GM23338 (cell line): ENCODE data around the gene GUCA2B. TPM values are rescaled to one million over a fixed set of nuclear protein-coding genes. Genes with fewer than 3 reads are reported as not detected.

ENCODE experiments used
- ATAC-seq: fragments of 200-7000 bp; cut with Tn5 transposase; 3 replicates; pipeline ENCODE4 v1.9.1; 2020
- DNase-seq: peaks from one replicate; pipeline ENCODE4 v3.0.0-alpha.2; 2015; ENCODE audit warnings: low spot score
- H2AFZ ChIP-seq: fragments of 200-600 bp; sonication (generic); 2 replicates; pipeline ENCODE4 v1.8.0; 2016; ENCODE audit warnings: antibody characterized with exemption, mild to moderate bottlenecking, moderate library complexity
- H3F3A ChIP-seq: fragments of 200-600 bp; sonication (generic); replicated peaks from 2 replicates; pipeline ENCODE4 v1.8.0; 2017; ENCODE audit warnings: antibody characterized with exemption, mixed run types, low read depth
- H3K27ac ChIP-seq: fragments of 200-600 bp; sonication (generic); 2 replicates; pipeline ENCODE4 v1.6.1; 2016; ENCODE audit warnings: low read depth
- H3K27me3 ChIP-seq: fragments of 200-600 bp; sonication (generic); 2 replicates; pipeline ENCODE4 v1.8.0; 2016; ENCODE audit warnings: mild to moderate bottlenecking, mixed run types, moderate library complexity; ENCODE audit not compliant: insufficient read depth
- H3K36me3 ChIP-seq: fragments of 200-600 bp; sonication (generic); 2 replicates; pipeline ENCODE4 v1.8.0; 2016; ENCODE audit warnings: mild to moderate bottlenecking; ENCODE audit not compliant: insufficient read depth
- H3K4me1 ChIP-seq: fragments of 200-600 bp; sonication (generic); 2 replicates; pipeline ENCODE4 v1.8.0; 2016; ENCODE audit warnings: mild to moderate bottlenecking, moderate library complexity; ENCODE audit not compliant: insufficient read depth
- H3K4me2 ChIP-seq: fragments of 200-600 bp; sonication (generic); 2 replicates; pipeline ENCODE4 v1.7.1; 2017; ENCODE audit warnings: mixed run types
- H3K4me3 ChIP-seq: fragments of 200-600 bp; sonication (generic); 2 replicates; pipeline ENCODE4 v1.6.1; 2016; ENCODE audit warnings: mixed run types
- H3K79me2 ChIP-seq: fragments of 200-600 bp; sonication (generic); replicated peaks from 2 replicates; pipeline ENCODE4 v1.8.0; 2017; ENCODE audit warnings: mild to moderate bottlenecking; ENCODE audit not compliant: insufficient read depth
- H3K9me2 ChIP-seq: fragments of 200-600 bp; sonication (generic); 2 replicates; pipeline ENCODE4 v1.8.0; 2017; ENCODE audit not compliant: insufficient read depth
- H4K20me1 ChIP-seq: fragments of 200-600 bp; sonication (generic); replicated peaks from 2 replicates; pipeline ENCODE4 v1.8.0; 2017; ENCODE audit warnings: mild to moderate bottlenecking; ENCODE audit not compliant: insufficient read depth
- H3K27ac Mint-ChIP-seq: 2 replicates; pipeline ENCODE4 v1.8.0; 2020; ENCODE audit warnings: inconsistent platforms, mild to moderate bottlenecking, moderate library complexity, mixed read lengths
- H3K27me3 Mint-ChIP-seq: 3 replicates; pipeline ENCODE4 v1.8.0; 2022; ENCODE audit warnings: low read depth, mild to moderate bottlenecking, moderate library complexity, mixed read lengths, inconsistent platforms; ENCODE audit not compliant: insufficient read depth, poor library complexity
- H3K36me3 Mint-ChIP-seq: 3 replicates; pipeline ENCODE4 v1.8.0; 2021; ENCODE audit warnings: low read depth, mild to moderate bottlenecking, inconsistent platforms, moderate library complexity, mixed read lengths
- H3K4me1 Mint-ChIP-seq: 3 replicates; pipeline ENCODE4 v1.8.0; 2020; ENCODE audit warnings: mild to moderate bottlenecking, inconsistent platforms, mixed read lengths
- H3K4me3 Mint-ChIP-seq: 3 replicates; pipeline ENCODE4 v1.8.0; 2021; ENCODE audit warnings: moderate library complexity, mild to moderate bottlenecking, inconsistent platforms, mixed read lengths
- H3K9me3 Mint-ChIP-seq: 3 replicates; pipeline ENCODE4 v1.8.0; 2020; ENCODE audit warnings: moderate library complexity, mild to moderate bottlenecking, inconsistent platforms, mixed read lengths
- CREB1 ChIP-seq: fragments of 250-450 bp; sonication (Bioruptor Pico); IDR thresholded peaks from 2 replicates; pipeline ENCODE4 v1.5.0; 2020; ENCODE audit warnings: low read depth, mild to moderate bottlenecking, moderate library complexity
- CTCF ChIP-seq, 2 experiments: fragments of 200-600 bp in 1 of 2; sonication (generic) in 1 of 2; conservative IDR thresholded peaks; 2 replicates each; pipeline versions ENCODE4 v1.5.1 to v1.6.1; 2016 to 2017; ENCODE audit warnings: antibody characterized with exemption in 2 of 2, low read depth in 2 of 2, mild to moderate bottlenecking in 2 of 2, moderate library complexity in 1 of 2
- ETS1 ChIP-seq: IDR thresholded peaks from 2 replicates; pipeline ENCODE4 v1.6.1; 2016; ENCODE audit warnings: antibody characterized with exemption
- EZH2 ChIP-seq: fragments of 200-600 bp; sonication (generic); IDR thresholded peaks from one replicate; pipeline ENCODE4 v1.8.0; 2017; ENCODE audit warnings: antibody characterized with exemption, mild to moderate bottlenecking, low read depth; ENCODE audit not compliant: unreplicated experiment
- EZH2phosphoT487 ChIP-seq: fragments of 200-600 bp; sonication (generic); IDR thresholded peaks from one replicate; pipeline ENCODE4 v1.8.1; 2018; ENCODE audit warnings: antibody characterized with exemption; ENCODE audit not compliant: unreplicated experiment
- JUNB ChIP-seq: IDR thresholded peaks from one replicate; pipeline ENCODE4 v1.6.1; 2016; ENCODE audit warnings: antibody characterized with exemption; ENCODE audit not compliant: unreplicated experiment
- NANOG ChIP-seq: IDR thresholded peaks from 2 replicates; pipeline ENCODE4 v1.6.1; 2016; ENCODE audit warnings: antibody characterized with exemption, borderline replicate concordance
- POLR2AphosphoS5 ChIP-seq: IDR thresholded peaks from 2 replicates; pipeline ENCODE4 v1.6.1; 2016; ENCODE audit warnings: antibody characterized with exemption, low read depth
- REST ChIP-seq: IDR thresholded peaks from one replicate; pipeline ENCODE4 v1.6.1; 2018; ENCODE audit warnings: antibody characterized with exemption; ENCODE audit not compliant: unreplicated experiment
- STAT1 ChIP-seq: IDR thresholded peaks from one replicate; pipeline ENCODE4 v1.6.1; 2016; ENCODE audit warnings: antibody characterized with exemption; ENCODE audit not compliant: unreplicated experiment
- ZNF114 ChIP-seq: fragments of 250-450 bp; sonication (Bioruptor Pico); IDR thresholded peaks from 2 replicates; pipeline ENCODE4 v1.5.0; 2020; ENCODE audit warnings: mild to moderate bottlenecking, moderate library complexity
- ZNF331 ChIP-seq: fragments of 250-450 bp; sonication (Bioruptor Pico); IDR thresholded peaks from 2 replicates; pipeline ENCODE4 v1.5.0; 2020; ENCODE audit warnings: low read depth, mild to moderate bottlenecking, moderate library complexity
- ZNF462 ChIP-seq: fragments of 250-450 bp; sonication (Bioruptor Pico); IDR thresholded peaks from 2 replicates; pipeline ENCODE4 v1.5.0; 2020; ENCODE audit warnings: mild to moderate bottlenecking, moderate library complexity
- polyA plus RNA-seq: library from polyadenylated mRNA; unstranded; fragments of >200 nt; fragmentation: Nextera tagmentation; extraction: Ambion mirVana; gene quantifications from 2 replicates; pipeline ENCODE4 v1.2.1, GENCODE V29; 2016
- total RNA-seq: library from RNA; depleted of rRNA; stranded (reverse); fragments of >200 nt; shearing (Covaris generic); gene quantifications from 2 replicates; pipeline ENCODE4 v1.2.3, GENCODE V29; 2014

Gene GUCA2B
- total and polyA plus RNA-seq, 2 experiments from 2014 or later, result not detected

GRCh38 chr1:42105025-42105424 is 48.2 kb upstream of the GUCA2B start:
- Mint-ChIP-seq H3K4me1 (no peaks in the 10 kb centered on the region), H3K27ac (no peak overlapping the region), H3K4me3 (no peak overlapping the region), H3K9me3 (peaks cover 2% of the 10 kb centered on the region; the same call in 2 of the 3 replicates), H3K36me3 (no peaks in the 10 kb centered on the region), H3K27me3 (no peaks in the 10 kb centered on the region)
- no peak overlapping the region for H3K4me2 ChIP-seq
- H2AFZ ChIP-seq, result no peak overlapping the region
- no peak overlapping the region for H3K4me3 ChIP-seq
- no peak for TF ChIP-seq POLR2AphosphoS5
- TF ChIP-seq EZH2, result no peak
- no peak for TF ChIP-seq EZH2phosphoT487
- no peak for TF ChIP-seq REST
- TF ChIP-seq CREB1 (CRISPR knock-in tag), result no peak
- no peak for TF ChIP-seq ZNF331 (CRISPR knock-in tag)
- TF ChIP-seq ETS1, result no peak
- no peak for TF ChIP-seq STAT1
- TF ChIP-seq ZNF114 (CRISPR knock-in tag), result no peak
- no peak for TF ChIP-seq ZNF462
- TF ChIP-seq CTCF (conservative IDR thresholded peaks at IDR 0.05; ENCODE audit: low read depth in 2 of 2), result no peak
- TF ChIP-seq JUNB, result no peak
- no peak for TF ChIP-seq NANOG
- no peaks in the 10 kb centered on the region for H3K27me3 ChIP-seq
- DNase-seq (no peak), ATAC-seq (no peak)
- no peaks in the 10 kb centered on the region for H3K79me2 ChIP-seq
- H3K27ac ChIP-seq, result no peak overlapping the region
- H3K36me3 ChIP-seq, result 0 out of 2 replicates have a peak, but pooled peaks cover 4% of the 10 kb centered on the region
- no peaks in the 10 kb centered on the region for H3K4me1 ChIP-seq
- H4K20me1 ChIP-seq, result no peaks in the 10 kb centered on the region
- H3F3A ChIP-seq, result no peaks in the 10 kb centered on the region
- H3K9me2 ChIP-seq, result no peaks in the 10 kb centered on the region
